Measurements from ENCODE around the gene SLX1B.
"Not testable (repeated sequence)": the region's sequence is repeated elsewhere in the genome, so short reads cannot be mapped to it uniquely, and the experiment has no call there.

SLX1B gene

DNA sequence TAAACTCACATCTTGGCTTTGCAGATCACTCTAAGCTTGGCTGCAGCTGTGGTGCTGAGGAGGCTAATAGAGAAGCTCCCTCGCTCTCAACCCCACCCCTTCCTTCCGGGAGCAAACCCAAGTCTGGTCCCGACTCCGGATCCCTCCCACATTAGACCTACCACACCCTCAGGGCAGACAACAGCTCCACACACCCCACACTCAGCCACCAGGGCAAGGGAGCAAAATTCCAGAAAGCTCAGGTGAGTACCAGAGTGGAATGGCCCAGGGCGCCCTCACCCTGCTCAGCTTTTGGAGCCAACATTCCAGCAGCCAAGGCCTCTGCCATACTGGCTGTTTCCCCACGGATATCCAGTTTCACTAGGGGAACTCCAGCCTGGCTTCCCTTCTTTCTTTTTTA is 15.3 kb downstream of the SLX1B start:
- not testable (repeated sequence) for H3K9ac ChIP-seq (ENCODE audit: low read length); H3K4me3 ChIP-seq (ENCODE audit: low read depth, low read length); H3K18ac ChIP-seq (ENCODE audit: low read length); H2BK5ac ChIP-seq (ENCODE audit: low read depth, low read length, poor library complexity); H2AFZ ChIP-seq (ENCODE audit: insufficient read depth, low read length, poor library complexity); H3K79me1 ChIP-seq (ENCODE audit: low read length); DNase-seq; H3K27me3 ChIP-seq (ENCODE audit: insufficient read depth, low read length); H3K79me2 ChIP-seq (ENCODE audit: control insufficient read depth, insufficient read depth, low read length, poor library complexity); H3K27ac ChIP-seq (ENCODE audit: low read depth, low read length); H2BK120ac ChIP-seq (ENCODE audit: insufficient read depth, low read length, poor library complexity); H4K12ac ChIP-seq (ENCODE audit: low read depth, low read length); H3K4ac ChIP-seq (ENCODE audit: low read depth, low read length); H2BK12ac ChIP-seq (ENCODE audit: low read length); H4K8ac ChIP-seq (ENCODE audit: low read depth, low read length); H3K9me3 ChIP-seq (ENCODE audit: insufficient read depth, low read depth, low read length); H2AK5ac ChIP-seq (ENCODE audit: low read length); H3K14ac ChIP-seq (ENCODE audit: low read length); H3K23ac ChIP-seq (ENCODE audit: low read length); H4K91ac ChIP-seq (ENCODE audit: low read depth, low read length); H3K36me3 ChIP-seq (ENCODE audit: control insufficient read depth in 1 of 2, insufficient read depth in 2 of 2, low read length in 2 of 2); H3K4me1 ChIP-seq (ENCODE audit: control insufficient read depth in 1 of 2, insufficient read depth in 2 of 2, low read length in 2 of 2)
- WGBS (ENCODE audit: extremely low coverage, insufficient coverage, insufficient read length), result no CpG with 5 or more reads among the region's 6 CpGs
- peak overlapping the region; percentile 34 for H3K4me2 ChIP-seq (ENCODE audit: low read length)

DNA sequence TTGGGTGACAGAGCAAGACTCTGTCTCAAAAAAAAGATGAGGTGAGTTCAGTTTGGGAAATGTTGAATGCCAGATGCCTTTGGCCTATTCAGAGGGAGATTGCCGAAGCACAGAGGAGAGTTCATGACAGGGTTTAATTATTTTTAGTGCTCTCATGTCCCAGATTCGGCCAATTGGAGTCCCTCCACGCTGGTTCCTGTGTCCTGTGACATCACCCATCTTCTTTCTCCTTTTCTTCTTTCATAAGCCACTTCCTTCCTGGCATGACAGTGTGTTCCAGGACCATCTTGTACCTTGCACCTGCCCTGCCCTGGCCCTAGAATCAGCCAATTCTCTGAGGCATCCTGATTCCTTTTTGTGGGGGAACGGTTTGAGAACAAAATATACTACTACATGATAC is 17.7 kb downstream of the SLX1B start:
- H3K4me2 ChIP-seq (ENCODE audit: low read length); H3K4ac ChIP-seq (ENCODE audit: low read depth, low read length); H2BK5ac ChIP-seq (ENCODE audit: low read depth, low read length, poor library complexity); H3K27me3 ChIP-seq (ENCODE audit: insufficient read depth, low read length); H4K12ac ChIP-seq (ENCODE audit: low read depth, low read length); H3K4me1 ChIP-seq (ENCODE audit: control insufficient read depth in 1 of 2, insufficient read depth in 2 of 2, low read length in 2 of 2); H2BK120ac ChIP-seq (ENCODE audit: insufficient read depth, low read length, poor library complexity); H3K9ac ChIP-seq (ENCODE audit: low read length); H4K8ac ChIP-seq (ENCODE audit: low read depth, low read length); H3K79me1 ChIP-seq (ENCODE audit: low read length); H4K91ac ChIP-seq (ENCODE audit: low read depth, low read length); DNase-seq; H3K36me3 ChIP-seq (ENCODE audit: control insufficient read depth in 1 of 2, insufficient read depth in 2 of 2, low read length in 2 of 2); H3K18ac ChIP-seq (ENCODE audit: low read length); H2BK12ac ChIP-seq (ENCODE audit: low read length); H3K4me3 ChIP-seq (ENCODE audit: low read depth, low read length); H3K14ac ChIP-seq (ENCODE audit: low read length); H2AK5ac ChIP-seq (ENCODE audit: low read length); H3K79me2 ChIP-seq (ENCODE audit: control insufficient read depth, insufficient read depth, low read length, poor library complexity); H3K23ac ChIP-seq (ENCODE audit: low read length); H3K27ac ChIP-seq (ENCODE audit: low read depth, low read length); H3K9me3 ChIP-seq (ENCODE audit: insufficient read depth, low read depth, low read length); H2AFZ ChIP-seq (ENCODE audit: insufficient read depth, low read length, poor library complexity): not testable (repeated sequence)
- WGBS (ENCODE audit: extremely low coverage, insufficient coverage, insufficient read length), result no CpG with 5 or more reads among the region's 4 CpGs

DNA sequence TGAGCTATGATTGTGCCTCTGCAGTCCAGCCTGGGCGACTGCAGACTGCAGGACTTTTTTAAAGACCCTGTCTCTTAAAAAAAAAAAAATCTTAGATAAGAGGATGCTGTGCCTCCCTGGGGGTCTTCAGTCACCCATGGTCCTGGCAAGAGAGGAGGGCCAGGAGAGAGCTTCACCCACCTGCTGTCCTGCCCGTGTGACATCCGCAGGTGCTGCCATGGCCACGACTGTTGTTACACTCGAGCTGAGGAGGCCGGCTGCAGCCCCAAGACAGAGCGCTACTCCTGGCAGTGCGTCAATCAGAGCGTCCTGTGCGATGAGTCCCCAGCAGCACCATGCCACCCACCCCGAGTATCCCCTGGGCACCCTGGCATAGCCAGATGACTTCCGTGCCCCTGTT is 27.9 kb downstream of the SLX1B start:
- H3K9ac ChIP-seq (ENCODE audit: low read length); DNase-seq; H3K14ac ChIP-seq (ENCODE audit: low read length); H3K4me1 ChIP-seq (ENCODE audit: control insufficient read depth in 1 of 2, insufficient read depth in 2 of 2, low read length in 2 of 2); H3K27ac ChIP-seq (ENCODE audit: low read depth, low read length); H3K4me2 ChIP-seq (ENCODE audit: low read length); H3K27me3 ChIP-seq (ENCODE audit: insufficient read depth, low read length); H3K18ac ChIP-seq (ENCODE audit: low read length); H3K23ac ChIP-seq (ENCODE audit: low read length); H3K4ac ChIP-seq (ENCODE audit: low read depth, low read length); H2BK12ac ChIP-seq (ENCODE audit: low read length); H2AFZ ChIP-seq (ENCODE audit: insufficient read depth, low read length, poor library complexity); H3K4me3 ChIP-seq (ENCODE audit: low read depth, low read length); H4K8ac ChIP-seq (ENCODE audit: low read depth, low read length); H2BK120ac ChIP-seq (ENCODE audit: insufficient read depth, low read length, poor library complexity); H3K79me1 ChIP-seq (ENCODE audit: low read length); H3K36me3 ChIP-seq (ENCODE audit: control insufficient read depth in 1 of 2, insufficient read depth in 2 of 2, low read length in 2 of 2); H4K12ac ChIP-seq (ENCODE audit: low read depth, low read length); H4K91ac ChIP-seq (ENCODE audit: low read depth, low read length); H3K9me3 ChIP-seq (ENCODE audit: insufficient read depth, low read depth, low read length); H3K79me2 ChIP-seq (ENCODE audit: control insufficient read depth, insufficient read depth, low read length, poor library complexity); H2BK5ac ChIP-seq (ENCODE audit: low read depth, low read length, poor library complexity); H2AK5ac ChIP-seq (ENCODE audit: low read length): not testable (repeated sequence)
- no CpG with 5 or more reads among the region's 12 CpGs for WGBS (ENCODE audit: extremely low coverage, insufficient coverage, insufficient read length)

- H3K9me3 ChIP-seq (ENCODE audit: insufficient read depth, low read depth, low read length); DNase-seq; H3K4ac ChIP-seq (ENCODE audit: low read depth, low read length); H3K4me1 ChIP-seq (ENCODE audit: control insufficient read depth in 1 of 2, insufficient read depth in 2 of 2, low read length in 2 of 2); H3K27ac ChIP-seq (ENCODE audit: low read depth, low read length); H4K91ac ChIP-seq (ENCODE audit: low read depth, low read length); H3K4me2 ChIP-seq (ENCODE audit: low read length); H3K14ac ChIP-seq (ENCODE audit: low read length); H3K18ac ChIP-seq (ENCODE audit: low read length); H2AK5ac ChIP-seq (ENCODE audit: low read length); H3K36me3 ChIP-seq (ENCODE audit: control insufficient read depth in 1 of 2, insufficient read depth in 2 of 2, low read length in 2 of 2); H2BK5ac ChIP-seq (ENCODE audit: low read depth, low read length, poor library complexity); H3K9ac ChIP-seq (ENCODE audit: low read length); H2BK120ac ChIP-seq (ENCODE audit: insufficient read depth, low read length, poor library complexity); H2AFZ ChIP-seq (ENCODE audit: insufficient read depth, low read length, poor library complexity); H3K23ac ChIP-seq (ENCODE audit: low read length); H3K79me1 ChIP-seq (ENCODE audit: low read length); H2BK12ac ChIP-seq (ENCODE audit: low read length); H3K79me2 ChIP-seq (ENCODE audit: control insufficient read depth, insufficient read depth, low read length, poor library complexity); H4K8ac ChIP-seq (ENCODE audit: low read depth, low read length); H3K4me3 ChIP-seq (ENCODE audit: low read depth, low read length); H4K12ac ChIP-seq (ENCODE audit: low read depth, low read length); H3K27me3 ChIP-seq (ENCODE audit: insufficient read depth, low read length): not testable (repeated sequence)
- WGBS (ENCODE audit: extremely low coverage, insufficient coverage, insufficient read length), result no CpG with 5 or more reads among the region's 6 CpGs
Observed at GRCh38 chr16:29506308-29506707, 52.0 kb downstream of the SLX1B start, which contains the start of gene NPIPB12. Gene NPIPB12 (minus strand): TSS chr16:29506408.
